HepG2 (cell line): ENCODE results near the gene KRTAP12-1. TPM values are rescaled to one million over a fixed set of nuclear protein-coding genes. Genes with fewer than 3 reads are reported as not detected.

Experiments
- ATAC-seq: fragments of 200-7000 bp; cut with Tn5 transposase; 3 replicates; pipeline ENCODE4 v1.9.1; 2020; ENCODE audit warnings: mild to moderate bottlenecking, moderate library complexity
- BruUV-seq: library from RNA; stranded (reverse); fragments of 400-500 nt; replicated peaks from 2 replicates; lab custom pipeline; 2021; lab: Mats Ljungman, UMichigan
- CTCF ChIA-PET: fragments of 300-600 bp; formaldehyde crosslinking; extraction: SDS; loops from one replicate; lab custom pipeline; 2021; ENCODE audit warnings: low total read pairs, inconsistent platforms, low intra/inter-chr PET ratio; lab: Yijun Ruan, JAX
- POLR2A ChIA-PET: fragments of 350-600 bp; sonication (Branson Sonifier 250); formaldehyde crosslinking; loops from one replicate; lab custom pipeline; 2020; ENCODE audit warnings: antibody characterized with exemption, inconsistent platforms; lab: Yijun Ruan, JAX
- DNase-seq: peaks from one replicate; pipeline ENCODE4 v3.0.0-alpha.2; 2015; ENCODE audit warnings: low spot score
- FAIRE-seq: peaks from 3 replicates; lab custom pipeline; 2011; peaks lifted over from hg19 to GRCh38; lab: Jason Lieb, UNC
- H2AFZ ChIP-seq: one replicate; pipeline ENCODE4 v1.6.1; 2011; ENCODE audit warnings: low read length, inconsistent platforms
- H3K27ac ChIP-seq: fragments of 300-600 bp; 3 replicates; pipeline ENCODE4 v1.8.0; 2011; ENCODE audit warnings: mixed run types, mild to moderate bottlenecking, mixed read lengths, low read length, inconsistent platforms; ENCODE audit not compliant: insufficient read depth; ENCODE audit errors: extremely low read length
- H3K27me3 ChIP-seq, 2 experiments: fragments of 200-600 bp in 1 of 2; 2 replicates in 1 of 2; 3 replicates in 1 of 2; pipeline versions ENCODE4 v1.6.0 to v1.8.0; 2011; ENCODE audit warnings: low read length in 2 of 2, mild to moderate bottlenecking in 2 of 2, moderate library complexity in 2 of 2, inconsistent platforms in 1 of 2; ENCODE audit not compliant: insufficient read depth in 2 of 2, control insufficient read depth in 1 of 2
- H3K36me3 ChIP-seq, 2 experiments: fragments of 200-600 bp in 1 of 2; replicated peaks in 1 of 2; 2 replicates in 1 of 2; 3 replicates in 1 of 2; pipeline versions ENCODE4 v1.5.1 to v1.8.0; 2011; ENCODE audit warnings: low read length in 2 of 2, inconsistent platforms in 1 of 2; ENCODE audit not compliant: insufficient read depth in 2 of 2, control insufficient read depth in 1 of 2
- H3K4me1 ChIP-seq: 2 replicates; pipeline ENCODE4 v1.5.1; 2012; ENCODE audit warnings: low read length, inconsistent platforms; ENCODE audit not compliant: insufficient read depth
- H3K4me2 ChIP-seq: 2 replicates; pipeline ENCODE4 v1.6.0; 2011; ENCODE audit warnings: low read depth, low read length, inconsistent platforms
- H3K4me3 ChIP-seq, 3 experiments: fragments of 200-600 bp in 1 of 3; sonication (generic), shearing (Covaris generic) in 1 of 3; replicated peaks in 1 of 3; 2 replicates each; pipeline ENCODE4 v1.5.1; 2011 to 2016; ENCODE audit warnings: low read length in 3 of 3, inconsistent platforms in 2 of 3, low read depth in 2 of 3, mild to moderate bottlenecking in 2 of 3, control low read depth in 1 of 3, mixed read lengths in 1 of 3; ENCODE audit not compliant: insufficient read depth in 1 of 3
- H3K79me2 ChIP-seq: one replicate; pipeline ENCODE4 v1.6.1; 2011; ENCODE audit warnings: low read length, inconsistent platforms; ENCODE audit not compliant: insufficient read depth
- H3K9ac ChIP-seq: 2 replicates; pipeline ENCODE4 v1.6.0; 2011; ENCODE audit warnings: mild to moderate bottlenecking, low read depth, low read length, inconsistent platforms; ENCODE audit not compliant: insufficient read depth
- H3K9me3 ChIP-seq: 2 replicates; pipeline ENCODE4 v1.5.1; 2012; ENCODE audit warnings: mild to moderate bottlenecking, low read length
- H4K20me1 ChIP-seq: 2 replicates; pipeline ENCODE4 v1.6.0; 2011; ENCODE audit warnings: inconsistent platforms, mild to moderate bottlenecking, low read length, moderate library complexity; ENCODE audit not compliant: insufficient read depth
- GMEB1 ChIP-seq: sonication (generic); formaldehyde crosslinking; IDR thresholded peaks from 2 replicates; pipeline ENCODE4 v1.5.1; 2020; ENCODE audit warnings: missing genetic modification reagents, mild to moderate bottlenecking, borderline replicate concordance
- NCOA1 ChIP-seq: sonication (generic); formaldehyde crosslinking; IDR thresholded peaks from 2 replicates; pipeline ENCODE4 v1.9.0; 2021; ENCODE audit warnings: missing genetic modification reagents
- NFIC ChIP-seq: IDR thresholded peaks from 2 replicates; pipeline ENCODE4 v1.6.1; 2012; ENCODE audit warnings: mild to moderate bottlenecking, low read length, inconsistent platforms
- NR2F6 ChIP-seq, 2 experiments: IDR thresholded peaks; 2 replicates each; pipeline ENCODE4 v1.6.1; 2016; ENCODE audit warnings: antibody characterized with exemption in 1 of 2, mild to moderate bottlenecking in 1 of 2
- NR3C1 ChIP-seq: sonication (generic); formaldehyde crosslinking; IDR thresholded peaks from 2 replicates; pipeline ENCODE4 v1.4.0; 2020; ENCODE audit warnings: missing genetic modification reagents
- SOX5 ChIP-seq: IDR thresholded peaks from 2 replicates; pipeline ENCODE4 v1.6.1; 2016; ENCODE audit warnings: borderline replicate concordance
- TEAD3 ChIP-seq: optimal IDR thresholded peaks from 2 replicates; pipeline ENCODE3; 2016; ENCODE audit warnings: borderline replicate concordance
- ZFP37 ChIP-seq: sonication (generic); formaldehyde crosslinking; IDR thresholded peaks from 2 replicates; pipeline ENCODE4 v1.4.0; 2020; ENCODE audit warnings: missing genetic modification reagents, borderline replicate concordance
- ZNF563 ChIP-seq: sonication (generic); formaldehyde crosslinking; IDR thresholded peaks from 2 replicates; pipeline ENCODE4 v1.8.0; 2022; ENCODE audit warnings: mild to moderate bottlenecking, moderate library complexity, missing genetic modification reagents
- ZNF652 ChIP-seq: IDR thresholded peaks from 2 replicates; pipeline ENCODE4 v1.6.1; 2016; ENCODE audit warnings: low read depth, borderline replicate concordance
- WGBS: methylation state at CpG from one replicate; pipeline ENCODE4 v1.1.6; 2017; ENCODE audit warnings: low lambda C conversion rate; 5-methylcytosine and 5-hydroxymethylcytosine counted together
- in situ Hi-C: cut with HindIII; loops from 2 replicates; pipeline ENCODE4 v1.10.0; 2017; ENCODE audit warnings: low pct_unique_long_range_greater_than_20kb; ENCODE audit not compliant: extremely low pct_ligation_motif_present
- intact Hi-C: fragments of 100-400 bp; cut with micrococcal nuclease; formaldehyde crosslinking; loops from one replicate; pipeline ENCODE4 v1.10.0; 2022; ENCODE audit not compliant: unreplicated experiment
- polyA plus RNA-seq, 8 experiments: library from polyadenylated mRNA; depleted of rRNA in 3 of 8; stranded (reverse) in 7 of 8; unstranded in 1 of 8; fragments of >200 nt; fragmentation: Illumina TruSeq in 4 of 8; extraction: Trizol in 4 of 8; gene quantifications; 2 replicates each; pipeline versions ENCODE4 v1.2.1 to v1.2.3, GENCODE V29; 2011 to 2016; ENCODE audit warnings: low read depth in 4 of 8, missing spikeins in 1 of 8, mixed read lengths in 1 of 8; ENCODE audit not compliant: insufficient read depth in 1 of 8
- total RNA-seq, 5 experiments: library from RNA; depleted of rRNA; stranded (reverse); fragments of >200 nt; fragmentation: Illumina TruSeq; extraction: Trizol; gene quantifications; 2 replicates each; pipeline ENCODE4 v1.2.3, GENCODE V29; 2016; ENCODE audit warnings: low read depth in 1 of 5

The KRTAP12-1 gene
- total and polyA plus RNA-seq, 2 of the 13 experiments (the other 11 are each of a cell fraction or from before 2014, with no cell fraction given): not detected

- Histone ChIP-seq H3K27ac (no peak overlapping the region), H3K4me2 (no peak overlapping the region), H4K20me1 (no peaks in the 10 kb centered on the region), H2AFZ (no peak overlapping the region), H3K4me1 (no peaks in the 10 kb centered on the region), H3K79me2 (no peaks in the 10 kb centered on the region), H3K9ac (no peak overlapping the region), H3K36me3 (no peaks in the 10 kb centered on the region), H3K9me3 (no peaks in the 10 kb centered on the region), H3K4me3 (no peak overlapping the region), H3K27me3 (peaks cover 0 to 17% of the 10 kb centered on the region in 2 experiments; a peak in 1 of 5 replicates)
- ChIA-PET POLR2A (no interaction called here), CTCF (no interaction called here)
- intact Hi-C loops (no loop called here), in situ Hi-C loops (no loop called here)
- DNase-seq (no peak), FAIRE-seq (no peak), ATAC-seq (no peak)
- TF ChIP-seq NFIC (no peak), ZNF652 (CRISPR knock-in tag) (no peak), ZFP37 (CRISPR knock-in tag) (no peak), NR2F6 (IDR thresholded peaks at IDR 0.05) (no peak), NR2F6 (CRISPR knock-in tag; IDR thresholded peaks at IDR 0.05) (no peak), TEAD3 (CRISPR knock-in tag) (no peak), NCOA1 (no peak), SOX5 (CRISPR knock-in tag) (no peak), NR3C1 (CRISPR knock-in tag) (no peak), GMEB1 (CRISPR knock-in tag) (no peak), ZNF563 (CRISPR knock-in tag) (no peak)
- BruUV-seq: no TSS peak
- whole genome bisulfite sequencing: 47% methylated on average over 5 of the region's 7 CpGs
Measured at GRCh38 chr21:44724196-44724595, 42.2 kb upstream of the KRTAP12-1 start.
